C4-2B (cell line): Measurements from ENCODE around the gene GDI1.

Source experiments
- H3K27ac ChIP-seq: fragments of 450-650 bp; 2 replicates; pipeline ENCODE4 v1.5.1; 2017
- ZFX ChIP-seq: fragments of 450-650 bp; IDR thresholded peaks from 2 replicates; pipeline ENCODE4 v1.6.1; 2017
- TF ChIP-seq, protein P1 (sequence below): fragments of 450-650 bp; conservative IDR thresholded peaks from 2 replicates; pipeline ENCODE4 v1.5.1; 2017; ENCODE audit warnings: mild to moderate bottlenecking

The GDI1 gene

DNA sequence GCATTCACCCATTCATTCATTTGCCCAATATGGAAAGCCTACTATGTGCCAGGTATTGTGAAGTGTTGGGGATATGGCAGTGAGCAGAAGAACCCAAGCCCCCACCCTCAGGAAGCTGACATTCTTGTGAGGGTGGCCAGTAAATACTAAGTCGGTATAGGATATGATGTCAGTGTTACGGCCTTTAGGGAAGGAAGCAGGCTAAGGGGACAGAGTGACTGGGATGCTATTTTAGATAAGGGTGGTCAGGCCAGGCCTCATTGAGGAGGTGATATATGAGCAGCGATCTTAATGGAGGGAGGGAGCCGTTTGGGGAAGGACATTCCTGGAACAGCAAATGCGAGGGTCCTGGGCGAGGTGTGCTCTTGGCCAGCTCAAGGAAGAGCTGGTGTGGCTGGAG, 6.5 kb upstream of the GDI1 start:
- no peak for TF ChIP-seq ZFX
- TF ChIP-seq, protein P1, sequence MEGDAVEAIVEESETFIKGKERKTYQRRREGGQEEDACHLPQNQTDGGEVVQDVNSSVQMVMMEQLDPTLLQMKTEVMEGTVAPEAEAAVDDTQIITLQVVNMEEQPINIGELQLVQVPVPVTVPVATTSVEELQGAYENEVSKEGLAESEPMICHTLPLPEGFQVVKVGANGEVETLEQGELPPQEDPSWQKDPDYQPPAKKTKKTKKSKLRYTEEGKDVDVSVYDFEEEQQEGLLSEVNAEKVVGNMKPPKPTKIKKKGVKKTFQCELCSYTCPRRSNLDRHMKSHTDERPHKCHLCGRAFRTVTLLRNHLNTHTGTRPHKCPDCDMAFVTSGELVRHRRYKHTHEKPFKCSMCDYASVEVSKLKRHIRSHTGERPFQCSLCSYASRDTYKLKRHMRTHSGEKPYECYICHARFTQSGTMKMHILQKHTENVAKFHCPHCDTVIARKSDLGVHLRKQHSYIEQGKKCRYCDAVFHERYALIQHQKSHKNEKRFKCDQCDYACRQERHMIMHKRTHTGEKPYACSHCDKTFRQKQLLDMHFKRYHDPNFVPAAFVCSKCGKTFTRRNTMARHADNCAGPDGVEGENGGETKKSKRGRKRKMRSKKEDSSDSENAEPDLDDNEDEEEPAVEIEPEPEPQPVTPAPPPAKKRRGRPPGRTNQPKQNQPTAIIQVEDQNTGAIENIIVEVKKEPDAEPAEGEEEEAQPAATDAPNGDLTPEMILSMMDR, result no peak
- H3K27ac ChIP-seq, result no peak overlapping the region; the same call in 1 of the 2 replicates

DNA sequence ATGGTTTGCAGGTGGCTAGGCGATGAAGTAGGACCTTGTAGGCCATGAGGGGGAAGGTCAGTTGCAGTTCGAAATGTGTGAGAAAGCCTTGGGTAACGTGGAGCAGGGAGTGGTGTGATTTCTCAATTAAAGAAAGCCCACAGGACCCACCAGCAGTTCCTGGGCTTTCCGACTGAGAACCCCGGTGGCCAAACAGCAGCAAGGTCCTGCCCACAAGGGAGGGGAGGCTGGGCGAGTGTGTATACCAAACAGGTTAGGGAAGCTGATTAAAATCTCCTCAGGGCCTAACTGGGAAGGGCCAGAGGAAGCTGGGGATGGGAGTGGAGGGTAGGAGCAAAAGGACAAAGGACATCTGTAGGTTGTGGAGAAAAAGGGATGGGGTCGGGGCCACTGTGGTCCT, 6.0 kb upstream of the GDI1 start:
- no peak overlapping the region; the same call in 1 of the 2 replicates for H3K27ac ChIP-seq
- no peak for TF ChIP-seq ZFX
- TF ChIP-seq, protein P1, result no peak

DNA sequence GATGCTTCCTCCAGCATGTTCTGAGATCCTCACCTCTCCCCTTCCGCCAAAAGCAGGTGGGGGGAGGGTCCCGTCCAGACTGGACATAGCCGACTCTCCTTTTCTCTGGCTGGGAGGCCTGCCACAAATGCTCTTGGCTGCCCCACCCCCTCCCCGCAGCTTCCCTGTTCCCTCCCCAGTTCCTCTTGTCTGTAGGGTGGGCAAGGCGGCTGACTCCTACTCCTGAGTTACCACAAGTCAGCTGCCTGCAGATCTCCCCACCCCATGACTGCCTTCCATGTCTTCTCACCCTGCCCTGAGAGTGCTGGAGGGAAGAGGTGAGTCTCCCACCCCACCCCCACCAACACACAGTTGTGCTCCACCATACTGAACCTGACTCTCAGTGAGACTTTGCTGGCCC, 5.6 kb upstream of the GDI1 start:
- TF ChIP-seq, protein P1, result no peak
- no peak for TF ChIP-seq ZFX
- no peak overlapping the region; the same call in 1 of the 2 replicates for H3K27ac ChIP-seq

DNA sequence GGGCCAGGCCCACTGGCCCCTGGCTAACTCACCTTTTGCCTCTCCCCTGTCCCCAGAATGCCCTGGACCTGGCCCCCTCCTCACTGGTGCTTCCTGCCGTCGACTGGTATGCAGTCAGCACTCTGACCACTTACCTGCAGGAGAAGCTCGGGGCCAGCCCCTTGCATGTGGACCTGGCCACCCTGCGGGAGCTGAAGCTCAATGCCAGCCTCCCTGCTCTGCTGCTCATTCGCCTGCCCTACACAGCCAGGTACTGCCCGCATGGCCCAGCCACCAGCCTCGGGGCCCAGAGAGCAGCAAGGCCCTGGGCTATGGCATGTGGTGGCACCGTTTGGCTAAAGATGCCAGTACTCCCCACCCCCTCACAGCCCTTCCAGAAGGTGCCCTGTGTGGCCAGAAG, 4.7 kb upstream of the GDI1 start:
- no peak for TF ChIP-seq ZFX
- TF ChIP-seq, protein P1, result no peak
- no peak overlapping the region for H3K27ac ChIP-seq

DNA sequence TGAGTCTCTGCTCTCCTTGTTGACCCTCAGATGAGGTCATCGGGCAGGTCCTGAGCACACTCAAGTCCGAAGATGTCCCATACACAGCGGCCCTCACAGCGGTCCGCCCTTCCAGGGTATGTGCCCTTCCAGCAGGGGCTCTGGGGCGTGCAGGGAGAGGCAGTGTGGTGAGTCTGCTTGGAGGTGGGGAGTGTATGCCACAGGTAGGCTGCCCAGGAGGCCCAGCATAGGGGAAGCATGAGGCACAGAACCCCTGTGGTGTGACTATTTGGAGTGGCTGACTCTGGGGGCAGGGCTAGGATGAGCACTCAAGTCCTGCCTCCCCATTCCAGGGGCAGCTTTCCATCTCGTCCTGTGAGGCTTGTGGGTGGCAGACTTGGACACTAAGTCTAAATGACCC, 3.3 kb upstream of the GDI1 start:
- no peak overlapping the region for H3K27ac ChIP-seq
- no peak for TF ChIP-seq ZFX
- TF ChIP-seq, protein P1, result no peak

DNA sequence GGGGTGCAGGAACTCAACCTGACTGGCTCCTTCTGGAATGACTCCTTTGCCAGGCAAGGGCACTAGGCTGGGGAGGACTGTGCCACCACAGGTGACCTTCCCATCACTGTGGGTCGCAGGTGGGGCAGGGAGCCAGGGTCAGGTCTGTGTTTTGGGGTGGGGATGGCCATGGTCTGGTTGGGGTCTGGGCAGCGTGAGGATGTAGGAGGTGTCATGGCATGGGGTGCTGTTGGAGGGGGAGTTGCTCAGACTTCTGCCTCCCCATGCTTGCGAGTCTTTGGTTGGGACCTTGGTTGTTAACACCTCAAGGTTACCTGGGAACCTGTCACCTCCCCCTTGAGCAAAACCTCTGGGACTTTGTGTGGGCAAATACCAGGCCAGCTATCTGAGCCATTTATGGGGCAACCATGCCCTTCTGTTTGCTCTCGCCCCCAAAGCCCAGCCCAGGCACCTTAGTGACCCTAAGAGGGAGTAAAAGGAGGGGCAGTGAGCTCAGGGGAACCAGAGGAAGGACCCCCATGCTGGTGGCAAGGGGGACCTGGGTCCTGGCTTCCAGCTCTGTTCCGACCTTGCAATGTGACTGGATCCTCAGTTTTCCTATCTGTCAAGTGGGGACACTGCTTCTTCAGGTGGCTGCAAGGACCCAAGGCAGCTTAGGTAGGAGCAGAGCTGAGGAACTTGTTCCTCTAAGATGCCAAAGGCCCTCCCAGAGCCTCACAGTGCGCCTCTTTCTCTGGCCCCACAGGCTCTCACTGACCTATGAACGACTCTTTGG, 2.4 kb upstream of the GDI1 start:
- TF ChIP-seq ZFX, result no peak
- TF ChIP-seq, protein P1, result no peak
- H3K27ac ChIP-seq, result no peak overlapping the region

DNA sequence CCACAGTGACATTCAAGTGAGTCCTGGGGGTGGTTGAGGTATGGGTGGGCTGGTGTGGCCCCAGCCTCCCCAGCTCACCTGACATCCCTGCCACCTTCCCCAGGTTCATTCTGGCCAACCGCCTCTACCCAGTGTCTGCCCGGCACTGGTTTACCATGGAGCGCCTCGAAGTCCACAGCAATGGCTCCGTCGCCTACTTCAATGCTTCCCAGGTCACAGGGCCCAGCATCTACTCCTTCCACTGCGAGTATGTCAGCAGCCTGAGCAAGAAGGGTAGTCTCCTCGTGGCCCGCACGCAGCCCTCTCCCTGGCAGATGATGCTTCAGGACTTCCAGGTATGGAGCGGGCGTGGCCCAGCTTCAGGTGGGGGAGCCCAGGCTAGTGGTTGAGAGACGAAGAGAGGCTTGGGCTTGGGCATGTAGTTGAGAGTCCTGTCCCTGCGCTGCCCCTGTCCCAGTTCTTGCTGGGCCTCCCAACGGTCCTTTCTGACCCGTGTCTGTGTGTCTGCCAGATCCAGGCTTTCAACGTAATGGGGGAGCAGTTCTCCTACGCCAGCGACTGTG, 1.7 kb upstream of the GDI1 start:
- TF ChIP-seq ZFX, result no peak
- TF ChIP-seq, protein P1, result no peak
- no peak overlapping the region for H3K27ac ChIP-seq
